Pulmonary artery endothelial cell (primary cell): ENCODE results near the gene ZDHHC8. TPM values are rescaled to one million over a fixed set of nuclear protein-coding genes. Genes with fewer than 3 reads are reported as not detected.

ENCODE experiments used
- DNase-seq: peaks from one replicate; pipeline ENCODE4 v3.0.0-alpha.2; 2011; ENCODE audit warnings: low read depth, low spot score
- total RNA-seq: library from RNA; depleted of rRNA; stranded (reverse); fragments of >200 nt; gene quantifications from 2 replicates; pipeline ENCODE4 v1.2.3, GENCODE V29; 2014

Gene ZDHHC8
- total RNA-seq, 1 donor from 2014 or later = 10.6 TPM

DNA sequence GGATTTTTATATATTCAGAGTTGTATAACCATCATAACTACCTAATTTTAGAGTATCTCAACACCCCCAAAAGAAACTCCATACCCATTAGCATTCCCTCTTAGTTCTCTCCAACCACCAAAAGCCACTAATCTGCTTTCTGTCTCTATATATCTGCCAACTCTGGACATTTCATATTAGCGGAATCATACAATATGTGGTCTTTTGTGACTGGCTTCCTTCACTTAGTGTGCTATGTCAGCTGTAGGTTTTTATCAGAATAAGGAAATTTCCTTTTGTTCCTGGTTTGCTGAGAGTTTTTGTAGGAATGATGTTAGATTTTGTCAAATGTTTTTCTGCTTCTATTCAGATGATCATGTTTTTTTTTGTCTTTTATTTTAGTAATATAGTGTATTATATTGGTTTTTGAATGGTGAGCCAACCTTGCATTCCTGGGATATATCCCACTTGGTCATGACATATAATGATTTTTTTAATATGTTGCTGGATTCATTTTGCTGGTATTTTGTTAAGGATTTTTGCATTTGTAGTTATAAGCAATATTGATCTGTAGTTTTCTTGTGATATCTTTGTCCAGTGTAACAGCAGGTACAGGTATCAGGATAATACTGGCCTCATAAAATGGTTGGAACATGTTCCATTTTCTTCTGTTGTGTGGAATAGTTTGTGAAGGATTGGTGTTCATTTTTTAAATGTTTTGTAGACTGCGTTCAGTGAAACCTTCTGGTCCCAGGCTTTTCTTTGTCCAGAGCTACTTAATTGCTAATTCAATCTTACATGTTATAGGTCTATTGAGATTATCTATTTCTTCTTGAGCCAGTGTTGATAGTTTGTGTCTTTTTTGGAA is 34.8 kb upstream of the ZDHHC8 start:
- no peak for DNase-seq

DNA sequence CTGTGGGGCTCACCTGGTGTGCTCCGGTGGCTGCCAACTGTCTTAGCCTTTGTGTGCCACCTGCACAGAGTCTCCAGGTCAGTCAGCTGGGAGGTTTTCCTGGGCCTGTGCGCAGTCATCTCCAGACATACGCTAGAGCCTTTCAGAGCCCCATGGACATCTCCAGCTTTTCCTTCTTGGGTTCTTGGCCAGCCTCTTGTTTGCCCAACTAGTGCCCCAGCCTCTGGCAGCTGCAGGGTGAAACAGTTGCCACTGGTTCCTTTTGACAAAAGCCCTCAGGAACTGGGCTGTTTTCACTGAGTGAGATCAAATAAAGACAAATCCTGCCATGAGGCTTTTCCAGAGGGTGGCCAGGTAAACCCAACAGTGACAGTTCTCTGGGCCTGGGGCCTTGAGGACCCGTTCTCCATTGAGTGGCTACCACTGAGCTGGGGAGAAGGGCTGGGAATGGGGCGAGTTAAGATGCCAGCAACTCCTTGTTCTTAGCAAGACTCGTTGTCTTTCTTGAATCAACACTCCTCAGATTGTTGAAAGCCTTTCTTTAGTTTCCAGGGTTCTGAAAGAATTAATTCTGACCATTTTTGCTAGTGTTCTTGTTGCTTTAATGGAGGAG is 32.4 kb upstream of the ZDHHC8 start:
- no peak for DNase-seq

DNA sequence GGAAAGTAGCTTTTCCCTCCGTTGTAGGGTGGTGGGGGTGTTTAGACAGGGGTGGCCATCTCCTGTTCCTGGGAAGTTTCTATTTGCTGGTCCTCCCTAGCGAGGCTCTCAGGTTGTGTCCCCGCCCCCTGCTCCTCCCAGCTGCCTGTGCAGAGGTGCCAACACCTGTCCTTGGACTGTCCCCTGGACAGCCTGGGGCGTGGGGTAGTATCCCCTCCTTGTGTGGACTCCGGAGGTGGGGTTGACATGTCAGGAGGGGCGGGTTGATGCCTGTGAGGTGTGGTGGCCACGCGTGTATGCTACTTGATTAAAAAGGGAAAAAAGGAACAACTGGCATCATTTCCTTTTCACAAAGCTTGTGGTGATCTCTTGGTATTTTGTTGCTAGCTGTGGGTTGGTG is 30.0 kb upstream of the ZDHHC8 start:
- DNase-seq = no peak

DNA sequence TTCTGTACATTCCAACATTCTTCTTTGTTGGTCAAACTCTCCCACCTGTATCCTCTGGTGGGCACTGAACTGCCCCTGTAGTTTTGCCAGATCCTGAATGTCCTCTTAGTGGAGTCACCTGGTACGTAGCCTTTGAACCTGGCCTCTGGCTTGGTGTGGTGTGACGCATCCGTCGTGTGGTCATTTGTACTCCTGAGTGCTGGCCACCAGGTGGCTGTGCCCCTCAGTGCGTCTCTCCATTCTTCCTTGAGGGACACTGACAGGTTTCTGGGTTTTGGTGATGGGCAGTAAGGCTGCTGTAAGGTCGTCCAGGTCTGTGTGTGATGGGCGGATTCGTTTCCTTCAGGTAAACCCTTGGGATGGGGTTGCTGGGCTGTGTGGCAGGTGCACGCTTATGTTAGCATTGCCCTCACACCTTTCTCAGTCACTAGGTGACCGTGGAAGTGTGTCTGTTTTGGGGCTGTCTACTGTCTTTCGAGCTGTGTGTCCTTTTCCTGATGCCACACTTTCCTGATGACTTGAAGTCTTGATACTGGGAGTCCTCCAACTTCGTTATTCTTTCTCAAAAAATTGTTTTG is 29.3 kb upstream of the ZDHHC8 start:
- no peak for DNase-seq

DNA sequence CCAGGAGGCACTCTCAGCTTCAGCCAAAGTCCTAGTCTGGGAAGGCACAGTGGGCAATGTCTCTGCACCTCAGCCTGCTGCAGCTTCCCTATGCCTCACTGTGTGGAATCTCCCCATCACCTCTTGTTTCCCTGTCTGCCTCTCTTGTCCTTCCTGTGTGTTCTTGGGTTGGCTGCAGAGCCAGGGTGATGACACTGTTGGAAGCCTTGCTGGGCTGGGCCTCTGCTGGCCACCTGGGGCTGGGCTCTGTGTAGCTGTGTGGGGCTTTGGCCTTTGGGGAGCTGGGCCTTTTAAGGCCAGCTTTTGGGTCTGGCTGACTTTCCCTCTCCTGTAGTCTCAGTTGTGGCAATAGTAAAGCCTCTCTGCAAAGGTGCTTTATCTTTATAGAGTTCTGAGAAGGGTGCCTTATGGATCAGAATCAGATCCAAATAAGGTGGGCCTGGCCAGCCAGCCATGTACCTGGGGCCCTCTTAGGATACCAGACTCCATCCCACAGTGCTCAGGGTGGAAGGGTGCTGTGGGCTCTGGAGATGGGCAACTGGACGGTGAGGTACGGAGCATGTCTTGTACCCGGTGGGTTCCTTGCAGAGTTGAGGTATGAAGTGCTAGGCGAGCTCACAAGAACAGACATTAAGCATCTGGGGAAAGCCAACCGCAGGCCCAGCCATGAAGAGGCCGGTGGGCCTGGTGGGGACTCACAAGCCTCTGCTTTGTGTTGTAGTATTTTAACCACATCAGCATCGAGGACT is 26.0 kb upstream of the ZDHHC8 start:
- no peak for DNase-seq

DNA sequence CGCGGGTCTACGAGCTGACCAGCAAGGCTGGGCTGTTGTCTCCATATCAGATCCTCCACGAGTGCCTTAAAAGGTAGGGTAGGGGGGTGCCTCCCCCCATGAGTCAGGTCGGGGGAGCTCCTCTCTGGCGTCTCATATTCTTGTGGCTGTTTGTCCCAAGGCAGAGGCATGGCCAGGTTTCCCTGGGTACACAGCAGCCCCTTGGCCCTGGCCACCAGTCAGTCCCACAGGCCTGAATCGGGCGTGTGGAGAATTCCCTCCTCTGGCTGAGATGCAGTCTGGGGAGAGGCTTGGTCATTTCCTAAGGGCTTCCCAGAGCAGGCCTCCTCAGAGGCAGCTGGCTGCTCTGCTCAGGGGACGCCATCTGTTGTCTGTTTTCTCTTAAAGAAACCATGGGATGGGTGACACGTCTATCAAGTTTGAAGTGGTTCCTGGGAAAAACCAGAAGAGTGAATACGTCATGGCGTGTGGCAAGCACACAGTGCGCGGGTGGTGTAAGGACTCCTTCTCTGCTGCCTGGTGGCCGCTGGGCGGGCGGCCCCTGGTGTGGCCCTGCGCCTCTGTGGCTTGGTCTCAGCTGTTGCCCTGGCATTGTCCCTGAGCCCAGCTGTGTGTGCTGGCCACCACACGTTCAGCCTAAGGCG is 25.3 kb upstream of the ZDHHC8 start:
- DNase-seq = no peak

DNA sequence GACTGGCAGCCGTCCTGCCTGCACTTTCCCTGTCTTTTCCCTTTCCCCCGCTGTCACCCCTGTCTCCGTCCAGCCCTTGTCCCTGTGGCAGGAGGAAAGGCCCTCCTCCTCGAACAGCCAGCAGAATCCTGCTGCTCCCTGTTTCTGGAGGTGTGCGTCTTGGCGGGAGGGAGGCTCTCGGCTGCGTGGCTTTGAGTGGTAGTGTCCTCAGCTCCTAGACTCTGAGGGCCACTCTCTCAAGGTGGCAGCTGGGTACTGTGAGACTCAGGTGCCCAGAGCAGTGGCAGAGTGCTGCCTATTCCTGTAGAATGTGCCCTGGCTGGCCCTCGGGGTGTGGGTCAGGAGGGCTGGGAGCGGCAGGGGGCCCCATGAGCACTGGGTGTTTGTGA is 24.8 kb upstream of the ZDHHC8 start:
- no peak for DNase-seq

DNA sequence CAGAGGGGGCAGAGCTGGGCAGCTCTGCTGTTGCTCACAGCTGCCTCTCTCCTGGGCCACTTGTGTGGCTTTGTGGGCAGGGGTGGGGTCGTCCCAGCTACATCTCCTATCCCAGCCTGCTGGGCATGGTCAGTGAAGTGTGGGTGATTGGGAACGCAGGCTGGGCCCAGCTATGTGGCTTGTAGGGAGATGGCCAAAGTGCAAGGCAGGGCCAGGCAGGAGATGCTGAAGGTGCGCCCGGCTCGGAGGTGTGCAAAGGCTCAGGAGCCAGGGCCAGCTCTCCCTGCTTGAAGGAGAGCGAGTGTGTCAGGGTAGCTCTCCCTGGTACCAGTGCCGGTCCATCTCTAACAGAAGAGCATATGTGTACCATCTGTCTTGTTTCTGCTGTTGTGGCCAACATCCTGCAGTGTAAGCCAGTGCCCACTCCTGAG is 24.1 kb upstream of the ZDHHC8 start:
- no peak for DNase-seq

DNA sequence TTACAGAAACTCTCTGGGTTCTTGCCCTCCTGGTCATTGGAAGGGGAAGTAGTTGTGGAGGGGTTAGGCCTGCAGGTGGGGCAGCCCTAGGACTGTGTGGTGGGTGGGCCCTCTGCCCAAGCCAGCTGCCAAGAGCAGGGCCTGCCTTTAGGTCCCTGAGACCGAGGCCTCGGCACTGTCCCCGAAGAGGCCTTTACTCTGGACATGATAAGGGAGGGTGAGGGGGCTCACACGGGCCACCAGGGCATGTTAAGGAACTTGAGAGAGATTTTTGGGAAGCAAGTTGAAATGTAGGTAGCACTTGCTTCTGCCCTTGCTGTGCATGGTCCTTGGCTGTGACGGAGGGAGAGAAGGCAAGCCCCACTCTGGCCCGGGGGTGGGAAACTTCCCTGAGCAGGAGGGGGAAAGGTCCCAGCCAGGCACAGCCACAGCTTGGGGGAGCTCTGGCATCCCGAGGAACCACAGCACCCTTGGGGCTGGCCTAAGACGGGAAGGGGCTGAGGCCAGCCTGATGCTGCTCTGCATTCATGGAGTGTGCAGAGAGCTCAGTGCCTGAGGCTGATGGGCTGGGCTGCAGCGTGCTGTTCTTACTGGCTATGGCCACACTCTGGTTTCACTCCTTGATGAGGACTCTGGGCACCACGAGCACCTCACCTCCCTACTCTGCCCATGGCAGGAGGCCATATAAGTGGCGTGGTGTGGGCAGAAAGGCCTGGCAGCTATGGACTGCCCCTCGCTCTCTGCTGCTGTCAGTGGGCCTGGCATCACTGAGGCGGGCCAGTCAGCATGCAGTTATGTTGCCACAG is 23.4 kb upstream of the ZDHHC8 start:
- no peak for DNase-seq

DNA sequence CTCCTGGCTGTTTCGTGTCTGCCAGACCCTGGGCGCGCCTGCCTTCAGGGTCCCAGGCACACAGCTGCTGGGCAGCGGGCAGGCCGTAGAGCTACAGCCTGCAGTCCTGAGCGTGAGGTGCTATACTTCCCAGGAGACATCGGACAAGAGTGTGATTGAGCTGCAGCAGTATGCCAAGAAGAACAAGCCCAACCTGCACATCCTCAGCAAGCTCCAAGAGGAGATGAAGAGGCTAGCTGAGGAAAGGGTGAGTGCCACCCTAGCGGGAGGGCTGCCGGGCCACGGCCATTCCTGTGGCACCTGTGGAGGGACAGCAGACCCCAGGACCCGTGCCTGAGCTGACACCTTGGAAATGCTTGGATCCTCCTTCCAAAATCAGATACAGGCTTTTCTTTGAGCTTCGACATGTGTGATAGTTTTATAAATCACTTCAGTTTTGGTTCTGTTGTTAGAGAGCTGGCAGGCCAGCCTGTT is 22.8 kb upstream of the ZDHHC8 start:
- no peak for DNase-seq

DNA sequence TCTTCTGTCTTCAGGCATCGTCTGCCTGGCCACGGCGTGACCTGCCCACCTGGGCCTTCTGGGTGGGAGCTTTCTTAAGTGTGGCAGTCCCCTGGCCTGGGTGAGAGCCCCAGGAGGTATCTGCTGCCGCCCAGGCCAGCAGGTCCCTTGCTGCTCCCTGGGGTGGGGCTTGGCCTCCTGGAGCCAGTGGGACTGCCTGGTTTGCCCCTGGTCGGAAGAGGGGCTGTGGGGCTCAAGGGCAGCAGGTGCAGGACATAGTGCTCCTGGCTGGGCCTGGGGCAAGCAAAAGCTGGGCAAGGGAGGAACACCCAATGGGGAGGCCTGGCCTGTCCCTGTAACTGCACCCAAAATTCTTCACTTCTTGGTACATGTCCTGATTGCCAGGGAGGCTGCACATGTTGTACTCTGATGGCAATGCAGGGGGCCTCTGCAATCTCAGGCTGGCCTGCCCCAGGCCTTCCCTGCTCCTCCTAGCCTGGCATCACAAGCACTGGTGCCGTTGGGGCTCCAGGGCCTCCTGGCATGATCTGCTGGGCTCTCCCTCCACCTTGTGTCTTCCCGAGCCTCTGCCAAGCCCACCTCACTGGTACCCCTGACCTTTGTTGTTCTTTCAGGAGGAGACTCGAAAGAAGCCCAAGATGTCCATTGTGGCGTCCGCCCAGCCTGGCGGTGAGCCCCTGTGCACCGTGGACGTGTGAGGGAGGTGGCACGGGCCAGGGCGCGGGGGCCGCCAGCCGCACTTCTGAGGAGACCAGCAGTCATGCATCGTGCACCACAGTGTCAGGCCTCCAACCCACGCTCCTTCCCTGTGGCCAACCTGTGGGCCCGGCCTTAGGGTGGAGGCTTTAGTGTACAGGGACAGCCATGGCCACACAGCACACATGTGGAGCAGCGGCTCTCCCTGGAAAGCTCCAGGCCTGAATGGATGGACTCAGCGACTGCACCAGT is 21.9 kb upstream of the ZDHHC8 start:
- no peak for DNase-seq

DNA sequence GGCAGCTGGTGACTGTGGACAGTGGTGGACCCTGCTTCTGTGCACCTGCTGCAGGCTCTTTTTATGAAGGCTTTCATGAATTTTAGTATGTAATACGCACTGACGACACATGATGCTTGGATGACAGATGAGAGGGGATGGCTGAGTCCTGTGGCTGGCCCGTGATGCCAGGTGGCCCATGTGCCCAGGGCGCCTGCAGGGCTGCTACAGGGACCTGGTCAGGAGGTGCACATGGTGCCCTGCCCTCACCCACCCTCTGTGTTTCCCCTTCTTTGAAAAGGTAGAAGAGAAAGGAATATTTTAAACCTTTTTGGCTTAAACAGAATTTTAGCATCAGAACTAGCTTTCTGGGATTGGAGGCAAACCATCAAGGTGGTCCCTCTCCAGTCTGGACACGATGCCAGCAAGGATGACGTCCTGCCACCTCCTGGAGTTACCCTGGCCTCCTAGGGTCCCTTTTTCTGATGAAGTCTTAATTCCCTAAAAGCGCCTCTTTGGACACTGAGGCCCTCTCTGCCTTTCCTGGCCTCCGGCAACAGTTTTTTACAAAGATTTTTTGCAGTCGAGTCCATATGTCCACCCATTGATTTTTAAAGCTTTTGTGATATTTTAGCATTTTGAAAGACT is 21.1 kb upstream of the ZDHHC8 start:
- DNase-seq = no peak

DNA sequence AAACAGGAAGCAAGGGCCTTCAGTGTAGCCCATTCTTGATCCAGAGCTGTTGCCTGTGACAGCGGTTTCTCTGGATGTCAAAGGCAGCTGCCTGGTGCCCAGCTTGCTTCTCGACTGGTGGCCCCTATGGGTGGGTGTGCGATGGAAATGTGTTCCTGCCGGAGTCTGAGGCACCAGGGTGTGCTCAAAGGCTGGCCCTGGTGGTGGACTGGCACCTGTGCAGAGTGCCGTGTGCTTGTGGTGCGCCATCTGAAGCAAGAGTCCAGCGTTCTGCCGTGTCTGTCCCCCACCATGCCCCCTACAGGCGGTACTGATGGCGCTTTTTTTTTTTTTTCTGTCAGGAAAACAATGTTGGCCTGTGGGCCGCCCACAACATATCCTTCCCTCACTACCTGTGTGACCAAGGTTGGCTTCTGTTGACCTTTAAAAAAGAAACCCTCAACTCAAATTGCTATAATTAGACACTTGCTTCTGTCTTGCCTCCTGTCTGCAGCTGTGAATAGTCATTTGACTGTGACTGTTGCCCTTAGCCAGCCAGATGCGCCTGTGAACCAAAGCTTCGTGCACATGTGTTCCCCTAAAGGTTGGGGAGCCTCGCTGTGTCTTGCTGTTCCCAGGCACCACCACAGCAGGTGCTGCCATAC is 20.4 kb upstream of the ZDHHC8 start:
- DNase-seq = no peak

DNA sequence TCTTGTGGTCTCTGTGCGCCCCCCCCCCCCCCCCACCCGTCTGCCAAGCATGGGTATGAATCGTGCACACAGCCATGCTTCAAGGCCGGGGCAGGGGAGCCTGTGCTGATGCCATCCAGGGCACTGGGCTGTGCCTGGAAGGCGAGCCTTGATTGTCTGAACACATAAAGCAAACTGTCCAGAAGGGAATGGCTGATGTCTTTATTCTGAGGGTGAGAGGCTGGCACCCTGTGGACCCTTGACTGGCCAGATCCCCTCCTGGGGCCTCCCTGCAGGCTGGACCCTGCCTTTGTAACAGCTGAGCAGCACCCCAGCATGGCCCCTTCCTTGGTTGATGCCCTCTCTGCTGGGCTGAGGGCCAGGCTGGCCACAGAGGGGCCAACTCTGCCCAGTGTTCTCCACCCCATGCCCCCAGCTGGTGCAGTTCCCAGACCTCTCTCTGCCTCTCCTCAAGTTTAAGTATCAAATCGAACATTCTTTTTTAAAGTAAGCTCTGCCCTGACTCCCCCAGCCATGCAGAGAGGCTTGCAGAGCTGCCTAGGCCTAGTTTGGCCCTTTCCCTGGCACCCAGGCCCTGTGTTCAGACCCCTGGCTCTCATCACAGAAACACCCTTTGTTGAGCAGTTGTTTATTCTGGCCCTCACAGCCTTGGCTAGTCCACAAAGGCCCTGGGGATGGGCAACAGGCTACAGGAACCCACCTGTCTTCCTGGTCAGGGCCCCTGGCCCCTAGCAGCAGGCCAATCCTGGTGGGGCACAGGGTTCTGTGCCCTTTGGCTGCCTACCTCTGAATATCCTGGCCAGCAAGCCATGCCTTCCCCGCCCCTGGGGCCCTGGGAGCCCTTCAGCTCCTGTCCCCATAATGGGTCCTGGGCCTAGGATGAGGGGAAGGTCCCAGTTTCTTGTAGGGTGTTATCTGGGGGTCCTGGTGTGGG is 19.6 kb upstream of the ZDHHC8 start:
- no peak for DNase-seq

DNA sequence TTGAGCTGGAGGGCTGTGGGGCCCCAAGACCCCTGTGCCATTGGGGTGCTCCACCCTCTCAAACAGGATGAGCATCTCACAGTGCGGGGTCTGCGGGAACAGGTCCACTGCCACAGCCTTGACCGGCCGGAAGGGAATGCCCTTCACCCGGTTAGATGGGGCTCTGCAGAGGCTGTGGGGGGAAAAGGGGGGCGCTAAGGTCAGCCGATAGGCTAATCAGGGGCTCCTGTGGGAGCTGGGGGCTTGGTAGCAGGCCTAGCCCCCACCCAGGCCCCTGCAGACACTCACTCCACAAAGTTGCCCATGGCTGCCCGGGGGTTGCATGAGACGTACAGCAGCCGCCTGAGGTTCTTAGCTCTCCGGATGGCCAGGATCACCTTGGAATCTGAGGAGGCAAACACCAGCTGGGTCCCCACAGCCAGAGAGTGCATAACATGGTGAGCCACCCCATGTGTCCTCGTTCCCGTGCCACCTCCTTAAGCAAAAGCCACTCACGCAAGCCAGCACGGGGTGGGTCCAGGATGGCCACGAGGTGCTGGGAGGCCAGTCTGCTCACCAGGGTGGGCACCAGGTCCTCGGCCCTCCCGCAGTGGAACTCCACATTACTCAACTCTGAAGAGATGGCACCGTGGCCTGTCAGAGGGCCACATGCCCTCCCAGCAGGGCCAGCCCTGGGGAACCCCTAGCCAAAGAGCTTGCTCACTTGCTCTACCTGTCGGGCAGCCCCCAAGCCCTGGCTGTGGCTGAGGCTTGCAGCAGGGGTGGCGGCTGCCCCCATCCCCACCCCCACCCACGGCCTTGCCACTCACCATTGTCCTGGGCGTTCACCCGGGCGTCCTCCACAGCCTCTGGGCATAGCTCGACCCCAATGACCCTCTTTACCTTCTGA is 18.7 kb upstream of the ZDHHC8 start:
- no peak for DNase-seq

DNA sequence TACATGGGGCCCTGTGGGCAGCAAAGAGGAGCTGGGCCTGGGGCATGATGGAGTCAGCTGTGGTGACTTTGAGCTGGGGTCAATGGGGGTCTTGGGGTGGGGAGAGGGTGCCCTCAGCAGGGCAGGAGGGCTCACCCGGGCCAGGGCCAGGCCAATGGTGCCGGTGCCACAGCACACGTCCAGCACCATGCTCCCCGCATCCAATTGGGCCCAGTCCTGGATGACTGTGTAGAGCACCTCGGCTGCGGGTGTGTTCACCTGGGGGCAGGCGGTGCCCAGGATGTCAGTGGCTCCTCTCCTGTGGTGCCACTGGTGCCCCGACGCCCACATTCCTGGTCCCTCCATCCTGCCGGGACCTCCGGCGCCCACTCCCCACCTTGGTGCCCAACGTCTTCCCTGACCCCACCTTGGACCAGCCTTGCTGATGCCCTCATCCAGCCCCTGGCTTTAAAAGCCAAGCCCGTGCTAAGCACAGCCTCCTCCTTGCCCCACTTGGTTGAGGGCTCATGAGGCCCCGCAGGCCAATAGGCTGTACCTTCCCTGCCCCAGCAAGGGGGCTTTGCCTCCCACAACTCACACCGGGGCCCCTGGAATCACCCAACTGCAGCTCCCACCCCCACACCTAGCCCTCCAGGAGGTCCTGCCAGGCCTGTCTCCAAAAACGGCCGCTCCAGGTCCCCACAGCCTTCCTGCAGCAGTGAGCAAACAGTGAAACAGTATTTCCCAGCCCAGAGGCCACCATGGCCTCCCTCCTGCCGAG is 17.9 kb upstream of the ZDHHC8 start:
- no peak for DNase-seq
